Transverse colon (tissue), 4 donors: ENCODE measurements around the gene PRRX1. TPM values are rescaled to one million over a fixed set of nuclear protein-coding genes. Genes with fewer than 3 reads are reported as not detected.

Experiments
- DNase-seq: peaks from one replicate; pipeline ENCODE4 v3.0.0-alpha.2; 2019
- H3K27ac ChIP-seq, 4 donors: fragments of 200-600 bp; sonication (generic); 2 replicates each; pipeline ENCODE4 v1.5.1; 2016 to 2018; ENCODE audit warnings: inconsistent platforms in 4 of 4
- H3K27me3 ChIP-seq: fragments of 200-600 bp; sonication (generic); 2 replicates; pipeline ENCODE4 v1.5.1; 2017; ENCODE audit warnings: inconsistent platforms
- H3K36me3 ChIP-seq, 4 donors: fragments of 200-600 bp; sonication (generic); 2 replicates each; pipeline ENCODE4 v1.5.1; 2017 to 2019; ENCODE audit warnings: inconsistent platforms in 4 of 4
- H3K4me1 ChIP-seq, 4 donors: fragments of 200-600 bp; sonication (generic); 2 replicates each; pipeline ENCODE4 v1.5.1; 2017 to 2020; ENCODE audit warnings: inconsistent platforms in 4 of 4
- H3K4me3 ChIP-seq, 4 donors: fragments of 200-600 bp; sonication (generic); 1 replicate in 1 of 4; 2 replicates in 3 of 4; pipeline versions ENCODE4 v1.5.1 to v1.6.1; 2017 to 2019; ENCODE audit warnings: inconsistent platforms in 4 of 4
- H3K9me3 ChIP-seq, 2 donors: fragments of 200-600 bp; sonication (generic); 2 replicates each; pipeline ENCODE4 v1.5.1; 2017 to 2019; ENCODE audit warnings: inconsistent platforms in 2 of 2
- EP300 ChIP-seq: sonication (generic); formaldehyde crosslinking; IDR thresholded peaks from one replicate; pipeline ENCODE4 v1.6.1; 2017; ENCODE audit warnings: antibody characterized with exemption, low read depth
- POLR2A ChIP-seq: fragments of 450-650 bp; IDR thresholded peaks from one replicate; pipeline ENCODE4 v1.6.1; 2016; ENCODE audit warnings: antibody characterized with exemption, mild to moderate bottlenecking, moderate library complexity
- POLR2AphosphoS5 ChIP-seq, 3 donors: sonication (generic); formaldehyde crosslinking; IDR thresholded peaks; one replicate each; pipeline ENCODE4 v1.6.1; 2016; ENCODE audit warnings: antibody characterized with exemption in 3 of 3
- WGBS, 2 donors: methylation state at CpG; one replicate each; pipeline ENCODE4 v1.1.5; 2018; ENCODE audit warnings: low coverage in 1 of 2; 5-methylcytosine and 5-hydroxymethylcytosine counted together
- in situ Hi-C, 4 donors: fragments of 200-750 bp; cut with MboI; loops; one replicate each; pipeline versions ENCODE4 v1.15.0 to v1.15.1; 2017; ENCODE audit warnings: low sequenced_read_pairs in 3 of 4, low pct_ligation_motif_present in 1 of 4, low pct_unique_long_range_greater_than_20kb in 1 of 4
- intact Hi-C: fragments of 100-400 bp; cut with DNase I; formaldehyde crosslinking; loops from one replicate; pipeline ENCODE4 v1.15.1; 2023; ENCODE audit warnings: low total_unique reads
- total RNA-seq, 4 donors: library from RNA; depleted of rRNA; stranded (reverse); fragments of >200 nt; gene quantifications; one replicate each; pipeline ENCODE4 v1.1.0, GENCODE V29; 2016
- TF ChIP-seq, protein P1 (sequence below), 5 experiments: fragments of 200-600 bp in 3 of 5; fragments of 450-650 bp in 2 of 5; sonication (generic) in 3 of 5; IDR thresholded peaks; 1 replicate in 2 of 5; 2 replicates in 3 of 5; pipeline ENCODE4 v1.5.1; 2016 to 2017; ENCODE audit warnings: antibody characterized with exemption in 5 of 5, inconsistent platforms in 3 of 5, mild to moderate bottlenecking in 2 of 5, moderate library complexity in 1 of 5

Gene PRRX1
- total RNA-seq, 4 donors from 2014 or later: 0.75 to 9.2 (median 2.7) TPM

DNA sequence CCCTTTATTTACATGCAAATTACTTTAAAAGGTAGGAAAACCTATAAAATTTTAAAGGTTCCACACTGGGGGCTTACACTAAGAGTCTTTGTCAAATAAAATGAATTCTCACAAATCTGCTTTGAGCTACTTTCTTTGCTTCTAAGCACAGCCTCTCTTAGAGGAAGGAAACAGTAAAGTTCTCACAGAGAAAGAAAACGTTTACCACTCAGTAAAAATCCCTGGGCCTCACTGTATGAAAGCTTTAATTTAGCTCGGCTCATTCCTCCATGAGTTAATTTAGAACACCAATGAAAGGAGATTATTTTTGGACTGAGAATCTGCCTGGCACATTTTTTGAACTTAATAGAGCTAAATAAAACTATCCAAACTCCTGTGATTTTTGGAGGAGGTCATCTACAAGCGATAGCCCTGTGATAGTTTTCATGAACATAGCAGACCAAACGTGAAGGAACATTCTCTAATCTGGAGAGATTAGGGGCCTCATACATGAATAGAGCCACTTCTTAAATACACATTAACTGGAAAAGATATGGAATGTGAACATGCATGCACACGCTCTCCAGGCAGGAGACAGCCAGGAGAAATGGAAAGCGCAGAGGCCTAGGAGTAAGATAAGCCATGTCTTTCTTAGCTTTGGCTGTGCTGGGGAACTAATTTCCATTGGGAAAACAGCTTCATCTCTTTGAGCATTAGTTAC is 32.8 kb downstream of the PRRX1 start:
- WGBS, 2 donors: 75 to 80% methylated on average over 6 of the region's 6 CpGs
- no peak for DNase-seq
- no peaks in the 10 kb centered on the region for H3K9me3 ChIP-seq
- no peaks in the 10 kb centered on the region for H3K4me1 ChIP-seq
- no peak overlapping the region for H3K4me3 ChIP-seq
- in situ Hi-C loops: loop anchor here in 2 of 4 donors (10.0 to 25.0 kb wide), 2 partner anchors 228 to 241 kb away; partner anchors contain the start of gene MROH9 (in 1 of the 2)
- no peaks in the 10 kb centered on the region for H3K27me3 ChIP-seq
- H3K27ac ChIP-seq: no peak overlapping the region
- intact Hi-C loops: no loop called here
- TF ChIP-seq EP300 (no peak), POLR2A (no peak), POLR2AphosphoS5 (IDR thresholded peaks at IDR 0.05) (no peak)
- TF ChIP-seq, protein P1, sequence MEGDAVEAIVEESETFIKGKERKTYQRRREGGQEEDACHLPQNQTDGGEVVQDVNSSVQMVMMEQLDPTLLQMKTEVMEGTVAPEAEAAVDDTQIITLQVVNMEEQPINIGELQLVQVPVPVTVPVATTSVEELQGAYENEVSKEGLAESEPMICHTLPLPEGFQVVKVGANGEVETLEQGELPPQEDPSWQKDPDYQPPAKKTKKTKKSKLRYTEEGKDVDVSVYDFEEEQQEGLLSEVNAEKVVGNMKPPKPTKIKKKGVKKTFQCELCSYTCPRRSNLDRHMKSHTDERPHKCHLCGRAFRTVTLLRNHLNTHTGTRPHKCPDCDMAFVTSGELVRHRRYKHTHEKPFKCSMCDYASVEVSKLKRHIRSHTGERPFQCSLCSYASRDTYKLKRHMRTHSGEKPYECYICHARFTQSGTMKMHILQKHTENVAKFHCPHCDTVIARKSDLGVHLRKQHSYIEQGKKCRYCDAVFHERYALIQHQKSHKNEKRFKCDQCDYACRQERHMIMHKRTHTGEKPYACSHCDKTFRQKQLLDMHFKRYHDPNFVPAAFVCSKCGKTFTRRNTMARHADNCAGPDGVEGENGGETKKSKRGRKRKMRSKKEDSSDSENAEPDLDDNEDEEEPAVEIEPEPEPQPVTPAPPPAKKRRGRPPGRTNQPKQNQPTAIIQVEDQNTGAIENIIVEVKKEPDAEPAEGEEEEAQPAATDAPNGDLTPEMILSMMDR (IDR thresholded peaks at IDR 0.05): no peak
- H3K36me3 ChIP-seq: no peaks in the 10 kb centered on the region

DNA sequence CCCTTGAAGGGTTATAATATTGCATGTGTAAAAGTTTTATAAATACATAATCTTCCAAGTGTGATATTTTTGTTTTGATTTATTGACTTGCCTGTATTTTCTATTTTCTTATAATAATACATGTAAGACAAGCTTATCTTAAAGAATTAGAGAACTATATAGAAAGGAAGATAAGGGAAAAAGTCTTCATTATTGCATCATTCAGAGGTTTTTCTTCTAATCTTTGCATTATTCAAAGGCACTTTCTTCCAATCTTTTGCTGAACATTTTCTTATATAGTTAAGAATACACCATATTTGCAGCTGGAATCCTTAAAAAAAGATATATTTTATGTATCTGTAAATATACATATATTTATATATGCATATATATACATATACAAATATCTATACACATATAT is 33.4 kb downstream of the PRRX1 start:
- intact Hi-C loops (no loop called here), in situ Hi-C loops (loop anchor here in 2 of 4 donors (10.0 to 25.0 kb wide), 2 partner anchors 227 to 240 kb away; partner anchors contain the start of gene MROH9 (in 1 of the 2))
- no peak overlapping the region for H3K4me3 ChIP-seq
- no peaks in the 10 kb centered on the region for H3K4me1 ChIP-seq
- no peaks in the 10 kb centered on the region for H3K9me3 ChIP-seq
- no peak for TF ChIP-seq POLR2A
- TF ChIP-seq POLR2AphosphoS5 (IDR thresholded peaks at IDR 0.05): no peak
- no peak for TF ChIP-seq EP300
- TF ChIP-seq, protein P1 (IDR thresholded peaks at IDR 0.05): no peak
- no peak for DNase-seq
- H3K27ac ChIP-seq: no peak overlapping the region
- no peaks in the 10 kb centered on the region for H3K36me3 ChIP-seq
- H3K27me3 ChIP-seq: no peaks in the 10 kb centered on the region

DNA sequence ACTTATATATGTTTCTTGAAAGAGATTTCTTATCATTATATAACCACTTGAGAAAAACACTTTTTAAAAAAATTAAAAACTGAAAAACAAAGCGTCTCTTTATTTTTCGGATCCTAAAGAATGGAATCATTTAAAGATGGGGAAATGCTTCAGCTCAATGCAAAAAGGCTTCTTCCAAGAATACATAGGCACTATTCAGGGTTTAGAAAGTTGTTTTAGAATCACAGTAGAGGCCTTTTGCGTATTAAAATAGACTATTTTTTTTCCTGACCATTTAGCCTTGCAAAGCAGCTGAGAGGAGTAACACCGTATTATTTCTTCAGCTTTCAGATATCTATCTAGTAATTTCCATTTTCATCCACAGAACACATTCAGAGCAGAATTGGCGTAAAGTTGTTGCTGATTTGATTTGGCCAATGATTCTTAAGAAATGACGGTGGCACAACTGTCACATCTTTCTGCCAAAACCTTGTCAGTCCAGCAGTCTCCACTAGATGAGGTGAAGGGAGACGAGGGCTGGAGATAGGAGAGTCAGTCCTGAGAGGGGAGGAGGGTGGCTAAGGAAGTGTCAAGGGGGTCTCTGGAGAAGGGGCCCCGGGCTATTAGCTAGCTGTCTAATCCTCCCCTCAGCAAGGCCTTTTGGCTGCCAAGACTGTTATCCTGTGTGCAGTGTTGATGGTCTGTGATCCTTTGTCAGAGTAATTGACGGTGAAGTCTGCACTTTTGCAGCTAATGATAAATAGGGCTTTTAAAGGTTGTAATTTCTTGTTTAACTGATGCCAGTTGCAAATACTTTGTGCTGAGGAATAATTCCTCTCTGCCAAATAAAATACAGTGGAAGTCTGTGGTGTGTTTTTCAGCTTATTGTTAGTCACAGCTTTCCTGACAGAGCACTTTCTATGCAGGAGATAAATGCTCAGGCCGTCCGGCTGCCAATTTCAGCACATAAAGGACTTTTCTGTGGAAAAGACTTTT is 34.7 kb downstream of the PRRX1 start:
- Histone ChIP-seq H3K9me3 (no peaks in the 10 kb centered on the region), H3K4me3 (no peak overlapping the region), H3K27me3 (no peaks in the 10 kb centered on the region), H3K4me1 (no peaks in the 10 kb centered on the region), H3K36me3 (no peaks in the 10 kb centered on the region), H3K27ac (peak overlapping the region in 2 of 4 donors; percentile 10 to 29)
- intact Hi-C loops (no loop called here), in situ Hi-C loops (loop anchor here in 2 of 4 donors (10.0 to 25.0 kb wide), 2 partner anchors 226 to 239 kb away; partner anchors contain the start of gene MROH9 (in 1 of the 2))
- TF ChIP-seq, protein P1 (IDR thresholded peaks at IDR 0.05): no peak
- TF ChIP-seq POLR2AphosphoS5 (IDR thresholded peaks at IDR 0.05) (no peak), POLR2A (no peak), EP300 (no peak)
- 80 to 81% methylated on average over 9 to 11 of the region's 11 CpGs for WGBS, 2 donors
- DNase-seq: no peak

DNA sequence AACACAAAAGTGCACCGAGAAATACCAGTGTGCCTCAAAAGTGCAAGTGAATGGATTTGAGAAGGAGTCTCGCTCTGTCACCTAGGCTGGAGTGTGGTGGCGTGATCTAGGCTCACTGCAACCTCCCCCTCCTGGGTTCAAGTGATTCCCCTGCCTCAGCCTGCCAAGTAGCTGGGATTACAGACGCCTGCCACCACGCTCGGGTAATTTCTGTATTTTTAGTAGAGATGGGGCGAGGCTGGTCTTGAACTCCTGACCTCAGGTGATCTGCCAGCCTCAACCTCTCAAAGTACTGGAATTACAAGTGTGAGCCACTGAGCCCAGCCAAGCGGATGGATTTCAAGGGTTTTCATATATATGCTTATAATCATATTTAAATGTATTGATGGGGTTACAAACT is 35.8 kb downstream of the PRRX1 start:
- H3K4me1 ChIP-seq: no peaks in the 10 kb centered on the region
- WGBS, 2 donors: 70 to 91% methylated on average over 2 to 8 of the region's 8 CpGs
- H3K27me3 ChIP-seq: no peaks in the 10 kb centered on the region
- TF ChIP-seq, protein P1 (IDR thresholded peaks at IDR 0.05): no peak
- TF ChIP-seq EP300 (no peak), POLR2AphosphoS5 (IDR thresholded peaks at IDR 0.05) (no peak), POLR2A (no peak)
- in situ Hi-C loops: loop anchor here in 2 of 4 donors (10.0 to 25.0 kb wide), 2 partner anchors 225 to 238 kb away; partner anchors contain the start of gene MROH9 (in 1 of the 2)
- intact Hi-C loops: no loop called here
- H3K4me3 ChIP-seq: no peak overlapping the region
- no peak for DNase-seq
- H3K9me3 ChIP-seq: no peaks in the 10 kb centered on the region
- H3K27ac ChIP-seq: no peak overlapping the region
- no peaks in the 10 kb centered on the region for H3K36me3 ChIP-seq
